HG02870 (cell line): Measurements from ENCODE around the gene MTG2.

Experiments used
- ATAC-seq: cut with Tn5 transposase; IDR thresholded peaks from one replicate; pipeline ENCODE4 v1.9.1; 2021; ENCODE audit warnings: mild to moderate bottlenecking, moderate library complexity; ENCODE audit not compliant: unreplicated experiment

Gene MTG2

DNA sequence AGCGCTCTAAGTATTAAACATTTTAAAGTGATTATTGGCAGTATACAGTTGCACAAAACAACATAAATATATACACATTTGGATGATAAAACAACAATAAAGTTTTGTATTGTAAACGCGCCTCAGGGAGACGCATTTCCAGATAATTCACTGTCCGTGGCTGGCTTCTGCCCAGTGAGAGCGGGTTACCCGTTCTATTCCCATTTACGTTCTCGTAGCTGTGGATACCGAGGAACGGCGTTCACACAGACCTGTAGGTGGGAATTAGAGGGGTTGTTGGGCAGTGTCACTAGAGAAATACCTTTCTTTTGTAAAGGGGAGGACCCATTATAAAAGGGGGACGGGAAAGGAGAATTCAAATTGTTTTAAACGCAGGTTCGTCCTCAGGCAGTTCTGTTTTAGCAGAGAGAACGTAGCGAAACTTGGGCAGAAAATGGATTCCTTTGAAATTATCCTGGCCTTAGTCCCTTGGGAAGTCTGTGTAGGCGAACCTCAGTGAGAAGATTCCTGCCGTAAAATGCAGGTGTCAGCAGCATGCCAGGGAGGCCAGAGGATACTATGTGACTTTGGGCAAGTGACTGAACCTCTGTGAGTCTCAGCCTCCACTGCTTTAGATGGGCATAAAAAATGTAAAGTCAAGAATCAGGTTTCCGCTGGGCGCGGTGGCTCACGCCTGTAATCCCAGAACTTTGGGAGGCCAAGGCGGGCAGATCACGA is 756 bp downstream of the MTG2 start:
- ATAC-seq: no peak

DNA sequence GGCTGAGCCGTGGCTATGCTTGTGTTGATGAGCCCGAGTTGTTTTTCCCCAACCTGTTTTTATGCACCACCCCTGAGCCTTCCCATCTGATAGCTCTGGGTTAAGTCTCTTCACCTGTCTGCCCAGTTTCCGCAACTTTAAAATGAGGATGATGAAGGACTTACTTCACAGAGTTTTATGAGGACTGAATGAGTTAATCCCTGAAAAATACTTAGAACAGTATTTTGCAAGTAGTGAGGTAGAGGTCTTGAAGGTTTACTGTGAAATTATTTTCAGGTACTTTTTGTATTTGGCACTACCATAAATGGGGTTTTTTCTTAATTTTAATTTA is 3.2 kb downstream of the MTG2 start:
- ATAC-seq: no peak

- no peak for ATAC-seq
Measured at GRCh38 chr20:62186887-62187866, 4.3 kb downstream of the MTG2 start.

GRCh38 chr20:62190639-62191411 is 8.0 kb downstream of the MTG2 start:
- no peak for ATAC-seq

GRCh38 chr20:62191781-62192559 is 9.1 kb downstream of the MTG2 start:
- ATAC-seq: no peak

- ATAC-seq: no peak
Measured at GRCh38 chr20:62192635-62193034, 9.8 kb downstream of the MTG2 start.

DNA sequence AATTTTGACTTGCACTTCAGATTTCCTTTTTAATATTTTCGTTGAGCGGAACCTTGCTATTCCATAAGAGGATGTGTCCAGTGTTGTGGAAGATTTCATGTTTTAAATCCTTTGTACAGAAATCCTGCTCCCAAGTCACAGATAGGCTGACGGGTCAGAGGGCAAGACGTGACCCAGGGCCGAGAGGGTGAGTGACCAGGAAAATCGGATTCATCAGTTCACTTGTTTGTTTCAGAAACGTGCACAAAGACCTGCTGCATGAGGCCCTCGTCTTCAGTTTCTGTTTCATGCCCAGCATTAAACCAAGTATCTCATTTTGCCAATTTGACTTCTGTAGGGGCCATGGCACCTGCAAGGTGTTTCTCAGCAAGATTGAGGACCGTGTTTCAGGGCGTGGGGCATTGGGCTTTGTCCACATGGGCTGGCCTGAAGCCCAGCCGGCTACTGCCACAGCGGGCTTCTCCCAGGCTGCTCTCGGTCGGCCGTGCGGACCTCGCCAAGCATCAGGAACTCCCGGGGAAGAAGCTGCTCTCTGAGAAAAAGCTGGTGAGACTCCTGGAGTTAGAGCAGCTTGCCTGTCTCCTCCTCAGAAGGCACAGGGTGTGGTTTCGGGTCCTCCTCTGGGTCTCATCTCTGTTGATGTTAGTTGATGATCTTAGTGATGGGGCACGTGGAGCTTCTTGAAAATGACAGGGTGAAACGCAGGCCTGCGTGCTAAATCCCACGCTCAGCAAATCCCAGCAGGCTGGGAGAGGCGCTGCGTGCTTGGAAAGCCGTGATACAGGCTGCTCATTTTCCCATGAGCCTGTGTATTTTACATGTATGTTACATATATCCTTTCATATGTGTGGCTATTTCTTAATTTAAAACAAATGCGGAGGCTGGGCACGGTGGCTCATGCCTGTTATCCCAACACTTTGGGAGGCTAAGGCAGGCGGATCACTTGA is 10.5 kb downstream of the MTG2 start:
- no peak for ATAC-seq

- ATAC-seq: no peak
Measured at GRCh38 chr20:62195075-62195405, 12.2 kb downstream of the MTG2 start.

GRCh38 chr20:62195736-62196135 is 12.9 kb downstream of the MTG2 start:
- ATAC-seq: no peak

DNA sequence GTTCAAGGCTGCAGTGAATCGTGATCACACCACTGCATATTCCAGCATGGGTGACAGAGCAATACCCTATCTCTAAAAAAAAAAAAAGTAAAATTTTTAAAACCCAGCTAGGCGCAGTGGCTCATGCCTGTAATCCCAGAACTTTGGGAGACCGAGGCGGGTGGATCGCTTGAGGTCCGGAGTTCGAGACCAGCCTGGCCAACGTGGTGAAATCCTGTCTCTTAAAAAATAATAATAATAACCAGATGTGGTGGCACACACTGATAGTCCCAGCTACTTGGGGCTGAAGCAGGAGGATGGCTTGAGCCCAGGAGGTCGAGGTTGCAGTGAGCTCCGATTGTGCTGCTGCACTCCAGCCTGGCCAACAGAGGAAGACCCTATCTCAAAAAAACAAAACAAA is 13.5 kb downstream of the MTG2 start:
- ATAC-seq: no peak

GRCh38 chr20:62197311-62197710 is 14.5 kb downstream of the MTG2 start:
- no peak for ATAC-seq

DNA sequence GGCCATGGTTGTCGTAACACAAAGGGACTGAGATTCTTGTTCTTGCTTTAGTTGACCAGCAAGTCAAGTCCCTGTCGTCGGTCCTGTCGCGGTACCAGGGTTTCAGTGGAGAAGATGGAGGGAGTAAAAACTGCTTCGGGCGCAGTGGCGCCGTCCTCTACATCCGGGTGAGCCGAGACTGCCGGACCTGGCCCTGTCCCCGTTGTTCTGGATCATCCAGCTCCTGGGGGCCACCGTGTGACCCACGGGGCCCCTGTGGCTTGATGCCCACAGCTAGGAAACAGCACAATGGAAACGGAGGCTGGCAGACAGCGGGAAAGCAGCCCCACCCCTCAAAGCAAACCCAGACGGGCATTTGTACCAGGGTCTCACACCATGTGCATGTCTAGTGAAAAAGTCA is 15.0 kb downstream of the MTG2 start:
- no peak for ATAC-seq

DNA sequence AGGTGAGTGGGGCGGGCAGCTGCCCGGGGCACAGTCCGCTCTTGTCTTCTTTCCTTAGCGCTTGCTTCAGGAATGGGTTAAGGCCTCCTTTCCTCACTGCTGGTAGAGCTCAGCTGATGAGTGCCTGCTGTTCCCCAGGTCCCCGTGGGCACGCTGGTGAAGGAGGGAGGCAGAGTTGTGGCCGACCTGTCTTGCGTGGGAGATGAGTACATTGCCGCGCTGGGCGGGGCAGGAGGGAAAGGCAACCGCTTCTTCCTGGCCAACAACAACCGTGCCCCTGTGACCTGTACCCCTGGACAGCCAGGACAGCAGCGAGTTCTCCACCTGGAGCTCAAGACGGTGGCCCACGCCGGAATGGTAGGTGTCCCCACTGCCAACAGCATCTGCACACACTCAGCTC is 15.7 kb downstream of the MTG2 start:
- no peak for ATAC-seq

DNA sequence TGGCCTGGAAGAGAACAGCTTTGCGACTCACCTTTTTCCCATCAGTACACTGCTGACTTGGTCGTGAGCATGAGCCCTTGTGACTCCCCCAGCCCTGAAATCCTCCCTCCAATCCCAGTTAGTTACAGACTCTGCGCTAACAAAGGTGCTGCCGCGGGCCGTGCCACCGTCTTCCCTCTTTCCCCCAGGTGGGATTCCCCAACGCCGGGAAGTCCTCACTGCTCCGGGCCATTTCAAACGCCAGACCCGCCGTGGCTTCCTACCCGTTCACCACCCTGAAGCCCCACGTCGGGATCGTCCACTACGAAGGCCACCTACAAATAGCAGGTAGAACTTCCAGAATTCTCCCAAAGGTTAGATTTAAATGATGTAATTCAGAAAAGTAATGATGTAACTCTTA is 16.1 kb downstream of the MTG2 start:
- no peak for ATAC-seq

- no peak for ATAC-seq
Measured at GRCh38 chr20:62200491-62201172, 17.8 kb downstream of the MTG2 start.

DNA sequence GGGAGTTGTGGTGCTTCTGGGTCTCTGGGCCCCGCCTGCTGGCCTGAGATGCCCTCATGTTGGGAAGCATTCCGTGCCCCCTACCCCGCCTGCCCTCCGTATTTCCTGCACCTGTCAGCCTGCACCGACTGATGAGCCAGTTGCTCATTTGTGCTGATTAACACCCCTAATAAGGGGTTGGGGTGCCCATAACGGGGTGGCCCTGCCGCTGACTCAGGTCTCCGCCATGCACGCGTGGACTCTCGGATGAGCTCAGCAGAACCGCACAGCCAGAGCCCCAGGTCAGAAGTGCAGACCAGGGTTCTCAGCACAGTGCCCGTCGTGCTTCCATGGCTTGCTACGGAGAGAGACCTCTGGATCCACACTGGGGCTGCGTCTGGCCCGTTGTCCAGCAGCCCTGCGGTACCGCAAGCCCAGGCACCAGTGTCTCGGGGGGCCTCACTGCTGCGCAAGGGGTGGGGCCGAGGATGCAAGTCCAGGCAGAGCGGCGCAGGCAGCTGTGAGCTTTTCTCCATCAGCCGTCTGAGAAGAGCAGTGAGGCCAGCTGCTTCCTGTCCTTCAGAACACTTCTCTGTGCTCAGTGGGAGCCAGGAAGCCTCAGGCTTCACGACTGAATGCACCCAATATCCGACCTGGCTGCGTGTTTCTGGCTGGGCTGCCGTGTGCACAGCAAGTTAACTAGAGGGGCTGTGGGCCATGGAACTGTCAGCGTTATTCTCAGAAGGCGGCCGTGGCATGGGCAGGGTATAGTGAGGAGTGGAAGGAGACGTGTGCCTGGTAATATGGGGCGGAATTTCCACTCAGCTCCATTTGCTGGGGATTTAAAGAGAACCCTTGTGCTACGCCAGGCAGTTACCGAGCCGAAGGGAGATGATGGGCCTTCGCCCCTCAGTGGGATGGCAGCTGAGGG is 18.6 kb downstream of the MTG2 start:
- ATAC-seq: no peak

GRCh38 chr20:62202083-62202395 is 19.2 kb downstream of the MTG2 start:
- ATAC-seq: no peak

- ATAC-seq: no peak
Measured at GRCh38 chr20:62202676-62203377, 20.0 kb downstream of the MTG2 start.
